Heart left ventricle (tissue), 13 donors: ENCODE data around the gene MGLL.

Experiments
- CTCF ChIP-seq, 12 donors: fragments of 200-600 bp; sonication (generic) in 4 of 12; IDR thresholded peaks; one replicate each; pipeline versions ENCODE4 v1.5.0 to v1.8.0; 2018 to 2022; ENCODE audit warnings: antibody characterized with exemption in 12 of 12, mild to moderate bottlenecking in 5 of 12
- POLR2A ChIP-seq, 2 donors: fragments of 450-650 bp; IDR thresholded peaks; one replicate each; pipeline ENCODE4 v1.6.1; 2017; ENCODE audit warnings: antibody characterized with exemption in 2 of 2, mild to moderate bottlenecking in 2 of 2, moderate library complexity in 2 of 2
- donor health status: ischemic (EF 13 %, LVEDD 7.1; RV severe dilation, severe dysfunction).
- donor health status: DM: no; HTN: yes; CAD: no.
- donor health status: DM: no; HTN: no; CAD: no.
- donor health status: ischemic (EF 25% LVEDD 6.9; RV normal size, moderate dysfunction).
- donor health status: ischemic (EF 25% LVEDD 5.7; RV mildly dilated, moderate dysfunction).
- donor health status: ischemic (EF 35%, LVEDD 5.7; RV mildly dilated, moderate dysfunction).
- donor health status: nonischemic (EF 11% LVEDD 7.7; RV severe dilation, severe dysfunction).
- donor health status: DM: yes; HTN: yes; CAD: no.
- donor health status: PGD.
- donor health status: ischemic (EF 29% LVEDD 5.4; RV normal size, mild dysfunction).
- donor health status: nonischemic (EF 23%, LVEDD 6.1; RV moderate dilation, normal function).

DNA sequence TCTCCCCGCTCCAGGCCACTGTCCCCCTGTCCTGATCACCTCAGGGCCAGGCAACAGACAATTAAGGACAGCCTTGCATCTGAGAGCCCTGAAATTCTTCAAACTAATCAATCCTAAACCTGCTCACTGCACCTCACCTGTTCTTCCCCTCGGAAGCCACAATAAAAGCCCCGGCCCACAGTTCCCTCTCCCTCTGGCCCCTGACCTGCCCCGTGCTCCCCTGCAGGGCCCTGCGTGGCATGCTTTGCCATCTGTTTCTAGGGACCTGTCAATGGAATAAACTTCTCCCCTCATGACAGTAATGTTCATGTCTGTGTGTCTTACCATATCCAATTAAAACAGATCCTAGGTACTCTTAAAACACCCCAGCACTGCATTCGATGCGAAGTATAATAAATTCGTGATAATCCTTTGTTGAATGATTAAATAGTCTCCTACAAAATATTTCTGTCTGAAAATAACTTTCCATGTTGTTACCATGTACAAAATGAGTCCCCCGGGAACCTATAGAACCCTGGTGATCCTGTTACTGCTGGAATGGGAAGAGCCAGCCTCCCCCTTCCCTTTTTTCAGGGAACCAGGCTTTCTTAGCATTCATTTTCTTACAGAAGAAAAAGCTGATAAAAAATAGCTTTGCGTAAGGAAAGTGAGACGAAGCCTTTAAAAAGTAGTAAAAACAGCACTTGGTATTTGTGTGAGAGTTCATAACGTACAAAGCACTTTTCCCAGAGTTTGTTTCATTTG, 90.6 kb downstream of the MGLL start:
- TF ChIP-seq CTCF (IDR thresholded peaks at IDR 0.05) = no peak
- no peak for TF ChIP-seq POLR2A (IDR thresholded peaks at IDR 0.05)
